Measurements from ENCODE around the gene IGFBP4.

DNA sequence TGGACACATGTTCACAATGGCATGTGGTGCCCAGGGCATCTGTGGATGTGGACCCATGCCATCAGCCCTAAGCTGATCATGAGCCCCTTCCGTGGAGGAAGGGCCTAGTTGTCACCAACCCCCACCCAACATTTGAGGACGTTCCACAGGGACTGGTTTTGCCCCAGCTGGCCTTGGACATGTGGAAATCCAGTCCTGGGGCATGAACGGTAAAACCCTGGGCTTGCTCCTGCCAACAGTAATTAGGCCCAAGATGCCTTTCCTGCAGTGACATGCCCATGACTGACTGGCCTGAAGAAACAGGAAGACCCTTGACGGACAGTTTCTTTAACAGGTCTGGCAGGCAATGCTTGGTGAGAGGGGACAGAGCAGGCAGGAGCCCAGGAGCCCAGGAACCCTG is 50.4 kb downstream of the IGFBP4 start:
- TF ChIP-seq, protein P1, sequence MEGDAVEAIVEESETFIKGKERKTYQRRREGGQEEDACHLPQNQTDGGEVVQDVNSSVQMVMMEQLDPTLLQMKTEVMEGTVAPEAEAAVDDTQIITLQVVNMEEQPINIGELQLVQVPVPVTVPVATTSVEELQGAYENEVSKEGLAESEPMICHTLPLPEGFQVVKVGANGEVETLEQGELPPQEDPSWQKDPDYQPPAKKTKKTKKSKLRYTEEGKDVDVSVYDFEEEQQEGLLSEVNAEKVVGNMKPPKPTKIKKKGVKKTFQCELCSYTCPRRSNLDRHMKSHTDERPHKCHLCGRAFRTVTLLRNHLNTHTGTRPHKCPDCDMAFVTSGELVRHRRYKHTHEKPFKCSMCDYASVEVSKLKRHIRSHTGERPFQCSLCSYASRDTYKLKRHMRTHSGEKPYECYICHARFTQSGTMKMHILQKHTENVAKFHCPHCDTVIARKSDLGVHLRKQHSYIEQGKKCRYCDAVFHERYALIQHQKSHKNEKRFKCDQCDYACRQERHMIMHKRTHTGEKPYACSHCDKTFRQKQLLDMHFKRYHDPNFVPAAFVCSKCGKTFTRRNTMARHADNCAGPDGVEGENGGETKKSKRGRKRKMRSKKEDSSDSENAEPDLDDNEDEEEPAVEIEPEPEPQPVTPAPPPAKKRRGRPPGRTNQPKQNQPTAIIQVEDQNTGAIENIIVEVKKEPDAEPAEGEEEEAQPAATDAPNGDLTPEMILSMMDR (IDR thresholded peaks at IDR 0.05): no peak
- TF ChIP-seq EZH2 (IDR thresholded peaks at IDR 0.05; ENCODE audit: borderline replicate concordance, insufficient read depth, low read depth, low read length, poor library complexity, severe bottlenecking): no peak
